ENCODE results near the gene EGLN1.

GRCh38 chr1:231381729-231382128 lies 40.4 kb downstream of the EGLN1 start:
- no peak for TF ChIP-seq POLR2AphosphoS5 (IDR thresholded peaks at IDR 0.05; ENCODE audit: low read depth, low read length)
- TF ChIP-seq, protein P1, sequence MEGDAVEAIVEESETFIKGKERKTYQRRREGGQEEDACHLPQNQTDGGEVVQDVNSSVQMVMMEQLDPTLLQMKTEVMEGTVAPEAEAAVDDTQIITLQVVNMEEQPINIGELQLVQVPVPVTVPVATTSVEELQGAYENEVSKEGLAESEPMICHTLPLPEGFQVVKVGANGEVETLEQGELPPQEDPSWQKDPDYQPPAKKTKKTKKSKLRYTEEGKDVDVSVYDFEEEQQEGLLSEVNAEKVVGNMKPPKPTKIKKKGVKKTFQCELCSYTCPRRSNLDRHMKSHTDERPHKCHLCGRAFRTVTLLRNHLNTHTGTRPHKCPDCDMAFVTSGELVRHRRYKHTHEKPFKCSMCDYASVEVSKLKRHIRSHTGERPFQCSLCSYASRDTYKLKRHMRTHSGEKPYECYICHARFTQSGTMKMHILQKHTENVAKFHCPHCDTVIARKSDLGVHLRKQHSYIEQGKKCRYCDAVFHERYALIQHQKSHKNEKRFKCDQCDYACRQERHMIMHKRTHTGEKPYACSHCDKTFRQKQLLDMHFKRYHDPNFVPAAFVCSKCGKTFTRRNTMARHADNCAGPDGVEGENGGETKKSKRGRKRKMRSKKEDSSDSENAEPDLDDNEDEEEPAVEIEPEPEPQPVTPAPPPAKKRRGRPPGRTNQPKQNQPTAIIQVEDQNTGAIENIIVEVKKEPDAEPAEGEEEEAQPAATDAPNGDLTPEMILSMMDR (IDR thresholded peaks at IDR 0.05) = no peak
- TF ChIP-seq, protein P2, sequence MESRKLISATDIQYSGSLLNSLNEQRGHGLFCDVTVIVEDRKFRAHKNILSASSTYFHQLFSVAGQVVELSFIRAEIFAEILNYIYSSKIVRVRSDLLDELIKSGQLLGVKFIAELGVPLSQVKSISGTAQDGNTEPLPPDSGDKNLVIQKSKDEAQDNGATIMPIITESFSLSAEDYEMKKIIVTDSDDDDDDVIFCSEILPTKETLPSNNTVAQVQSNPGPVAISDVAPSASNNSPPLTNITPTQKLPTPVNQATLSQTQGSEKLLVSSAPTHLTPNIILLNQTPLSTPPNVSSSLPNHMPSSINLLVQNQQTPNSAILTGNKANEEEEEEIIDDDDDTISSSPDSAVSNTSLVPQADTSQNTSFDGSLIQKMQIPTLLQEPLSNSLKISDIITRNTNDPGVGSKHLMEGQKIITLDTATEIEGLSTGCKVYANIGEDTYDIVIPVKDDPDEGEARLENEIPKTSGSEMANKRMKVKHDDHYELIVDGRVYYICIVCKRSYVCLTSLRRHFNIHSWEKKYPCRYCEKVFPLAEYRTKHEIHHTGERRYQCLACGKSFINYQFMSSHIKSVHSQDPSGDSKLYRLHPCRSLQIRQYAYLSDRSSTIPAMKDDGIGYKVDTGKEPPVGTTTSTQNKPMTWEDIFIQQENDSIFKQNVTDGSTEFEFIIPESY (IDR thresholded peaks at IDR 0.05; ENCODE audit: borderline replicate concordance, low read depth) = no peak

Measured in SK-N-SH (cell line).